EL (cell line): ENCODE data around the gene FBXO48.
"Not testable (repeated sequence)": the region's sequence is repeated elsewhere in the genome, so short reads cannot be mapped to it uniquely, and the experiment has no call there.

Source experiments
- DNase-seq: peaks from one replicate; pipeline ENCODE4 v3.0.0-alpha.2; 2016

FBXO48 gene

GRCh38 chr2:68467077-68467960 is at the start of gene FBXO48, which contains the start of gene APLF:
Gene FBXO48, minus strand, starts transcription at chr2:68467294. Its CDS starts 2,149 bp downstream, at chr2:68465145.
Gene APLF, plus strand, starts transcription at chr2:68467585. Its CDS starts 147 bp downstream, at chr2:68467732.
- peak; percentile 100 for DNase-seq

GRCh38 chr2:68516051-68516955 is 49.2 kb upstream of the FBXO48 start:
- no peak for DNase-seq

GRCh38 chr2:68514316-68514929 is 47.3 kb upstream of the FBXO48 start:
- DNase-seq = no peak

- no peak for DNase-seq
These were observed 45.9 kb upstream of the FBXO48 start for GRCh38 chr2:68512966-68513365.

- no peak for DNase-seq
These were observed 45.2 kb upstream of the FBXO48 start for GRCh38 chr2:68512326-68512725.

GRCh38 chr2:68506170-68506569 is 39.1 kb upstream of the FBXO48 start:
- no peak for DNase-seq

GRCh38 chr2:68505603-68506159 is 38.6 kb upstream of the FBXO48 start:
- DNase-seq = no peak

- no peak for DNase-seq
These were observed 34.7 kb upstream of the FBXO48 start for GRCh38 chr2:68501768-68502167.

- no peak for DNase-seq
These were observed 33.6 kb upstream of the FBXO48 start for GRCh38 chr2:68500649-68501048.

GRCh38 chr2:68499133-68499532 is 32.0 kb upstream of the FBXO48 start:
- DNase-seq = no peak

GRCh38 chr2:68491582-68491981 is 24.5 kb upstream of the FBXO48 start:
- DNase-seq = no peak

GRCh38 chr2:68489282-68489681 is 22.2 kb upstream of the FBXO48 start:
- DNase-seq = no peak

- not testable (repeated sequence) for DNase-seq
These were observed 21.5 kb upstream of the FBXO48 start for GRCh38 chr2:68488605-68489004.

- peak; percentile 28 for DNase-seq
These were observed 20.8 kb upstream of the FBXO48 start for GRCh38 chr2:68487773-68488355.

- DNase-seq = no peak
These were observed 15.9 kb upstream of the FBXO48 start for GRCh38 chr2:68483011-68483410.

GRCh38 chr2:68482296-68482820 is 15.3 kb upstream of the FBXO48 start:
- no peak for DNase-seq

- no peak for DNase-seq
These were observed 11.6 kb upstream of the FBXO48 start for GRCh38 chr2:68478688-68479087.

GRCh38 chr2:68476454-68476853 is 9.4 kb upstream of the FBXO48 start:
- no peak for DNase-seq

- DNase-seq = no peak
These were observed 8.5 kb upstream of the FBXO48 start for GRCh38 chr2:68475576-68475975.

GRCh38 chr2:68475110-68475509 is 8.0 kb upstream of the FBXO48 start:
- DNase-seq = no peak

GRCh38 chr2:68472796-68473414 is 5.8 kb upstream of the FBXO48 start:
- no peak for DNase-seq

- no peak for DNase-seq
These were observed 4.3 kb upstream of the FBXO48 start for GRCh38 chr2:68471385-68471784.
